CD4-positive, alpha-beta T cell treated with Interleukin-6 at 100 ng/mL for 8 hours (primary cell): ENCODE results near the gene SPSB3.

Experiments
- DNase-seq: peaks from one replicate; pipeline ENCODE4 v3.0.0-alpha.2; 2020; ENCODE audit warnings: mixed read lengths, low spot score

Gene SPSB3

DNA sequence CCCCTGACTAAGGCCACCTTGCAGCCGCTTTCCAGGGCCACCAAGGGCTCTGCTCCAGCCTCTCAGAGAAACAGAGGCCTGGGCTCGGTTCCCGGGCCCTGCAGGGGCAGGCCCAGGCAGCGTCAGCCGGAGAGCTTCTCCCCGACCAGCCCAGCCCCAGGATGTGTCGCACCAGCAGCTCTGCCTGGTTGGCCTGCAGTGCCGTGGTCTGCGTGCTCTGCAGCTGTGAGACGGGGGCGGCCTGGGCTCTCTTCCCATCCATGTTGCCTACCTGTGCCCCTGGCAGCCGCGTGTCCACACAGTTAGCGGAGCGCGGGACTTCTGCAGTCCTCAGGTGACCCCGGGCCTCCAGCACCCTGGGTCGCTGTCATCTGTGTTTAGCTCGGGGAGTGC is 6.3 kb upstream of the SPSB3 start:
- no peak for DNase-seq

DNA sequence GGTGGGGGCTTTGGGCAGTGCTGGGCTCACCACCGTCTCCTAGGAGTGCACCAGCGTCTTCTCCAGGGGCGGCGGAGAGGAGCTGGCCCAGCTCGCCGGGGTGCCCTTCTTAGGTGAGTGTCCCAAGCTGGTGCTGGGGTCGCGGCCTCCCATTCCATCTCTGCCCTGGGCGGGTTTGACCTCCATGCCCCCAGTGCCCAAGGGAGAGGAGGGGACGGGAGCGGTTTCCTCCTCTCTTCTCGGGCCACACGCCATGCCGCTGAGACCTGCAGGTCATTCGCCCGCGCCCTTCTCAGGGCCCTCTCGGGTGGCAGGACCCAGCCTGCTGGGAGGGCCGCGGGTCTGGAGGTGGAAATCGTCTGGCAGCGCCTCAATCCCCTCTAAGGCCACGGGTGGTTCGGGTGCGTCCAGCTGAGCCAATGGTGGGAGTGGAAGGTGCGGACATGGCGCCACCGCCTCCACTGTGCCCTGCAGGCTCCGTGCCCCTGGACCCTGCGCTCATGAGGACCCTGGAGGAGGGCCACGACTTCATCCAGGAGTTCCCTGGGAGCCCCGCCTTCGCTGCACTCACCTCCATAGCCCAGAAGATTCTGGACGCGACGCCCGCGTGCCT is 5.8 kb upstream of the SPSB3 start:
- no peak for DNase-seq

DNA sequence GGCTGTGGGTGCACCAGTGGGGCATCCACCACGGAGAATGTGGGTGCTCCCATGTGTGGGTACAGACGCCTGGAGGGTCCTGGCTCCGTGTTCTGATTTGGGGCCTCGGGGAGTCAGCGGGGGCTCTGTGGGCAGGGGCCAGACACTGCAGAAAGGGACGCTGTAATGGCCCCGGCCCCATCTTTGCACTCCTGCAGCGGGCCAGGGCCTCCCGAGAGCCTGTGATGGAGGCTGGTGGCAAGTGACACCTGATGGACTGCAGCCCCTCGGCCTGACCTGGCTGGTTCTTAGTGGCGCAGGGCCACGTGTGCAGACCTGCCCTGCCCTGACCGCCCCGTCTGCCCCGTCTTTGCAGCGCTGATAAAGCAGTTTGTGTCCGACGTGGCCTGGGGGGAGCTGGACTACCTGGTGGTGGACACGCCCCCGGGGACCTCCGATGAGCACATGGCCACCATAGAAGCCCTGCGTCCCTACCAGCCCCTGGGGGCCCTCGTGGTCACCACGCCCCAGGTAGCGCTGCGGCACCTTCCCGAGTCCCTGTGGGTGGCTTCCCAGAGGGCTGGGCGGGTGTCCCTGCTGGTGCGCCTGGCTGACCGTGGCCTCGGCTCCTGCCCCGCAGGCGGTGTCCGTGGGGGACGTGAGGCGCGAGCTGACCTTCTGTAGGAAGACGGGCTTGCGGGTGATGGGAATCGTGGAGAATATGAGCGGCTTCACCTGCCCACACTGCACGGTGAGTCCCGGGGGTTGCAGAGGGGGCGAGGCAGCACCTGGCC is 5.1 kb upstream of the SPSB3 start:
- DNase-seq = no peak

DNA sequence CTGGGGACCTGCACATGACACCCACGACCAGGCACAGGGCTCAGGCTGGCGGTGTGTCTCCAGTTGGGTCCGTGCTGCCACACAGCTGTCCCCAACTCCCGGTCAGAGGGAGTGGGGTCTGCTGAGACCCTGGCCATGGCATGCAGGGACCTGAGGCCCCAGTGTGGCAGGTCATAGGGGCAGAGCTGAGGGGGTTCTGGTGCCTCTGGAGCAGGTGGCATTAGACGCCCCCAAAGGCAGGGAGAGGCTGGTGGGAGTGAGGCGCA is 4.6 kb upstream of the SPSB3 start:
- no peak for DNase-seq

DNA sequence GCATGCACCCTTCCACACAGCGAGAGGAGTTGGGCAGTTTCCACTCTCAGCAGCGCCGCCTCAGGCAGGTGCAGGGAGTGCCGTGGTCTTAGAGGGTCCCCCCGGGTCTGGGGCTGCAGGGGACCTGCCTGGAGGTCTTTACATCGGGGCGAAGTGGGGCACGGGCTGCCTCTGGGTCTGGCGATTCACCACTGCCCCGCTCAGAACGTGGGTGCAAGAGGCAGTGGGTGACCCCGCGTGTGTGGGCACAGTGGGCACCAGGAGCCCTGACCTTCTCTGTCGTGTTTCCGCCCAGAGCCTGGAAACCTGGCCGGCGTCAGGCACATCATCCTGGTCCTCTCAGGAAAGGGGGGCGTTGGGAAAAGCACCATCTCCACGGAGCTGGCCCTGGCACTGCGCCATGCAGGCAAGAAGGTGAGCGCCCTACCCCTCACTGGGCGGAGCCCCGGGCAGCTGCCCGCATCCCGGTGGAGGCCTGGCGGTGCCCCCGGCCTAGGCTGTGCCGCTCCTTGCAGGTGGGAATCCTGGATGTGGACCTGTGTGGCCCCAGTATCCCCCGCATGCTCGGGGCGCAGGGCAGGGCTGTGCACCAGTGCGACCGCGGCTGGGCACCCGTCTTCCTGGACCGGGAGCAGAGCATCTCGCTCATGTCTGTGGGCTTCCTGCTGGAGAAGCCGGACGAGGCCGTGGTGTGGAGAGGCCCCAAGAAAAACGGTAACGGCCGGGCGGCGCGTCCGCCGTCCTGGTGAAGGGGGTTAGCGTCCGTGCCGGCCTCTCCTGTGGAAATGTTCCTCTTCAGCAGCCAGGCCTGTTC is 4.1 kb upstream of the SPSB3 start:
- DNase-seq = no peak

DNA sequence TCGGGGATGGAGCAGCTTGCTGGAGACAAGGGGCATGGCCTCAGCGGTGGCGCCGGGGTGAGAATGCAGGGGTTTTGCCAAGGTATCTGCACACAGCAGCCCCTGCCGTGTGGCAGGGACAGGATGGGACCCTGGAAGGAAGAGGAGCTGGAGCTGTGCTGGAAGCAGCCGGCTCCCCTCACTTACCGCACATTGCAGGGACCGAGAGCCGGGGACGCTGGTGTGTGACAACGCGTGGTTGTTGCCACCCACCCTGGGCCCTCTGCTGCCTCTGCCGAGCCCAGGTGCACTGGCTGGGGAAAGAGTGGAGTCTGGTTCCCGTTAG is 3.4 kb upstream of the SPSB3 start:
- no peak for DNase-seq

DNA sequence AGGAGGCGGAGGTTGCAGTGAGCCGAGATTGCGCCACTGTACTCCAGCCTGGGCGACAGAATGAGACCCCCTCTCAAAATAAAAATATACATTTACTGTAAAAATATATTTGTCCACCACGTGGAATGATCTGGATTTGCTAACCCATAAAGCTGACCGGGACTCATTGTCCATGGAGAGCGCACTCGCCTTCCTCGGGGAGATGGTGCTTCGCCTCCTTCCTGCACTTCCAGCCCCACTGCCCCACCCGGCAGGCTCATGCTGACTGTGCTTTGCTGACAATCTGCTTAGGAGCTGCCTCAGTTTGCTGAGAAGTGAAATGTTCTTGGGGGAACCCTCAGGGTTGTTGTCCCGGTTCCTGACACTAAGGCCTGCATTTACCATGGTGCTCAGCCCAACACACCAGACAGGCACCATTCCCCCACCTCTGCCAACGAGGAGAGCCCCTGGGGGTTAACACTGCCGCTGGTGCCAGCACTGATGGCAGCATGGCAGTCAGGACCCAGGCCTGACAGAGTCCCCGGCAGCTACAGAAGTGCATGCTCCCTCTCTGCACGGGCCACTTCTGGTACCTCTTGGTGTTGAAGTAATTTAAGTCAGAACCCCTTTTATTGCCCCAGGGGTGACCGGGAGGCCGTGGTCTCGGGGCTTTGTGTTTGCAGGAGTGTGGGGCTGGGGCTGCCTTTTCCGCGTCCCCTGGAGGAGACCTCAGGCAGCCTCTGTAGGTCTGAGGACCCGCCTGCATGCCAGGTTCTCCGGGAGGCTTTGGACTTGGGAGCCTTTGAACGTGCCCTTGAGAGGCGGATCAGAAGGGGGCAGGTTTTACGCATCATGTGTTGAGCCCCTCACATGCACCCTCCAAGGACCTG is 2.8 kb upstream of the SPSB3 start:
- DNase-seq = no peak

DNA sequence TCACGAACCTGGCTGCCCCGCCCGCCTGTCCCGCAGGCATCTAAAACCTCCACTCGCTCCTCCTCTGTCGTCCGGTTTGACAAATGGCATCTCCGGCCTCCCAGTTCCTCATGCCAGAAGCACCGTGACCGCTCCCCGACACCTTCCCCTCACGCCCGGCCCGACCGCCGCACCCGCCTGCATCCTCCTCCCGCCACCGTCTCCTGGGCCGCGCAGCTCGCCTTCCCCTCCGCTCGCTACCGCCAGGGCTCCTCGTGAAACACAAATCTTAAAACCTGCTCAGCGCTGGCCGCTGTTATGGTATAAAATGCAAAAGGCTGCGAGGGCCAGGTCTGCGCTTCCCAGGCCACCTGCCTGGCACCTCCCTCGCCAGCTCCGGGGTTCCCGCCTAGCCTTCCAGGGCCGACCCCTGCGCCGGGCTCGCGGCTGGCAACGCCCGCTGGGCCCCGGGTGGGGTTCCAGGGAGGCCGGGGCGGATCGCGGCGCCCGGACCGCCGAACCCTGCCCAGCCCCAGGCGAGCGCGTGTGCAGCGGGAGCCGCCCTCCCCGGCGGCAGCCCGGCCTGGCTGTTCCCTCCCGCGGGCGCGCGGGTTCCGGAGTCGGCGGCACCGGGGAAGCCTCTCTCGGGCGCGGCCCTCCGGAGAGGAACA is 488 bp downstream of the SPSB3 start:
- no peak for DNase-seq

DNA sequence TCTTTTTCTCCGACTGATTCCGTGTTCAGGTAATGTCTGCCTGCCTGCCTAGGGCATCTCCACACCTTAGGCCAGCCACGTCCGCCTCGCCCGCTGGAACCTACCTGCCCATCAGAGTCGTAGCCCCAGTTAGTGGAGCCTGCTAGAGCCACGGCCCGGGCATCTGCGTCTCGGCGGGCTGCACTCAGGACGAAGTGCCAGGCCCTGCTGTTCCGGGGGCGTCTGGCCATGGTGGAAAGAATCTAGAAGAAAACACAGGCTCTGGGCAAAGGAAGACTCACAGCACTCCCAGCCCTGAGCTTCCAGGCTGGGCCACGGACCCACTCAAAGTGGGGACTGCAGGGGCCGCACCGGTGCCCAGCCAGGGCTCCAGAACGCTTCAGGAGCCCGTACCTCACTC is 1.1 kb downstream of the SPSB3 start:
- DNase-seq = no peak

DNA sequence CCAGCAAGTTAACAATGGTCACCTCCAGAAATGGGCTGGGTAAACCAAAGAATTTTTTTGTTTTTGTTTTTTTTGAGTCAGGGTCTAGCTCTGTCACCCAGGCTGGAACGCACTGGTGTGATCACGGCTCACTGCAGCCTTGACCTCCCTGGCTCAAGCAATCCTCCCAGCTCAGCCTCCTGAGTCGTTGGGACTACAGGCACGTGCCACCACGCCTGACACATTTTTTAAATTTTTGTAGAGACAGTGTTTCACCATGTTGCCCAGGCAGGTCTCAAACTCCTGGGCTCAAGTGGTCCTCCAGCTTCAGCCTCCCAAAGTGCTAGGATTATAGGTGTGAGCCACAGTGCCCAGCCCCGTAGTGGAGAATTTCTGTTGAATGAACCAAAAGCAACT is 1.7 kb downstream of the SPSB3 start:
- no peak for DNase-seq

DNA sequence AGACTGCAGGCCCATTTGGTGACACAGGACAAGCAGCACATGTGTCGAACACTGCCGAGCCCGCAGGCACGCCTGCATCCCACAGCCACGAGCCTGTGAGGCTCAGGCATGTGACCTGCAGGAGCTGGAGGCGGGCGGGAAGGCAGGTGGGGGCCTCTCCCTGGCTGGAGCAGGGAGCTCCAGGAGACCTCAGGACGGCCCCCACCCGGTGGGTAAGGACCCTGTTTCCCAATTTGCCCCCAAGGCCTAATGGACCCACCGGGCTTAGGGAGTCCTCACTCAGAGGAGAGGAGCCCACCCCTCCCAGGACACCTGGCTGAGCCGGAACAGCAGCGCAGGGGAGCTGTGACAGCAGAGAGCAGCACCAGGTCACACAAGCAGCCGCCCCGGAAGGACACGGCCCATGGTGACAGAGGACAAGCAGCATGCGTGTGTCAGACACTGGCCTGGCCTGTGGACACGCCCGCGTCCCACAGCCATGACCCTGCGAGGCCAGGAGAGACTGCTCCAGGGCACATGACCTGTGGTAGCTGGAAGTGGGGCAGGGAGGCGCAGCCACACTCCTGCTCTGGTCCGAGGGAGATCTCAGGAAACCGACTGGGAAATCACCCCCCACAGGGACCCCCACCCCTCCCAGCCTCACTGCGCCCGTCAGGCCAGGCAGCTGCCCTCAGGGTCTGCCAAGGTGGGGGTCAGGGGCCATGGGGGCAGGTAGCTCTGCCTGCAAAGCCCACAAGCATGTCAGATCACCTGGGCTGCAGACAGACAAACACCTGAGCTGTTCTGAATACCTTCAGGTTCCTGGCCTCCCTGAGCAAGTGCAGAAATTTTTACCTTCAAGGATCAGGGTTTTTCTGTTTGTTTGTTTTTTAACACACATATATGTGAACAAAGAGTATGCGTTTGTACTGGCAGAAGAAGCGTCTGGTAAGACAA is 2.4 kb downstream of the SPSB3 start:
- no peak for DNase-seq

DNA sequence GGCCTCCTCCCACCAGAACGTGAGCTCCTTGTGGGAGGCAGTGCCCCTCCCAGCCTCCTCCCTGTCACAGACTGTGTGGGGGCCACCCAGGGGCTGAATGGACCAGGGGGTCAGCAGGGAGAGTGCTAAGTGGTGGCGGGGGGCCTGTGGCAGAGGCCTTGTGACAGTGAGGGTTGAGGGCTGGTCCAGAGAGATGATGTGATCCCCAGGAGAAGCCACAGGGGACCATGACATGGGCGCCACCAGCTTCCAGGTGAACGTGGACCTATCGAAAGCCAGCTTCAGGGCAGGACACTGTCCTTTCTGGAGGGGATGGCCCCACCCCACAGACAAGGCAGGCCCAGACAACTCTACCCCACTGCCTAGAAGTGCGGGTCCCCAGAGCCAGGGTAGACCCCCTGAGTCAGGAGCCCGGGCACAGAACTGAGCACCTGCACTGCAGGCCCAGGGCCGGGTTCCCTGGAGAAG is 3.1 kb downstream of the SPSB3 start:
- no peak for DNase-seq

DNA sequence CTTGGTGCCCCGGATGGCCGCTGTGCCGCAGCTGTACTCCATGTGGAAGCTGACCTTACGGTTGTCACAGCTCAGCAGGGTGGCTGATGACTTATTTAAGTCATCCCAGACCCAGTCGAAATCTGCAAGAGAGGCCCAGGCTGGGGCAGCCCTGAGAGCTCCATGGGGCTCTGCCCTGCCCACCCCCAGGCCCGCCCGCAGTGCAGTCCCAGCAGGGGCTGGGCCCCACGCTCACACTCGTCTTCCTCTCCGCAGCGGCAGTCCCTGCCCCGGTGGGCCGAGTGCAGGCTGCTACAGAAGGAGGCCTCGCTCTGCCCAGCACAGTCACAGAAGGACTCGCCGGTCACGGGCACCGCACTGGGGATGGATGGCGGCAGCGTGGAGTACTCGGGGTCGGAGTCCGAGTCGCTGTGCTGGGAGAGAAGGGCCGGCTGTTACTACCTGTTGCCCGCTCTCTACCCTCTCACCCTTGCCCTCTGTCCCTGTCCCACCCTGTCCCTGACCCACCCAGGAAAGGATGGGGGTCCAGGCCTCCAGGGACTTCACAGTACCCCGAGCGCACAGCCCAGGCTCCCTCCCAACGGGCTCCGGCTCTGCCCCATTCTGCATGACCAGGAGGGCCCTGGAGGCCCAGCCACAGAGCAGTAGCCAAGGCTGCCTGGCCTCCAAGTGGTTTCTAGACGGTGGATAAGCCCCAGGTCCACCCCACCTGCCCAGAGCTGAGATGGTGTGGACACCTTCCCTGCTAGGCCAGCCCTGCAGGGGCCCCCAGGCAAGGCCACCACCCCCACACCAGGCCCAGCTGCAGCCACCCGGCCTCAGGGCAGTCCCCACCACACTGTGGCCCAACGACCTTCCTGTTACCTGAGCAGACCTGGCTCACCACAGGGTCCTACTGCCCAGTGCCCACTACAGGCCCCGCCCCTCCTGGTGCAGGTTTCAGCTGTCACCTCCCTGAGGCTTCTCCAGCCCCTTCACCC is 3.9 kb downstream of the SPSB3 start:
- DNase-seq = no peak

DNA sequence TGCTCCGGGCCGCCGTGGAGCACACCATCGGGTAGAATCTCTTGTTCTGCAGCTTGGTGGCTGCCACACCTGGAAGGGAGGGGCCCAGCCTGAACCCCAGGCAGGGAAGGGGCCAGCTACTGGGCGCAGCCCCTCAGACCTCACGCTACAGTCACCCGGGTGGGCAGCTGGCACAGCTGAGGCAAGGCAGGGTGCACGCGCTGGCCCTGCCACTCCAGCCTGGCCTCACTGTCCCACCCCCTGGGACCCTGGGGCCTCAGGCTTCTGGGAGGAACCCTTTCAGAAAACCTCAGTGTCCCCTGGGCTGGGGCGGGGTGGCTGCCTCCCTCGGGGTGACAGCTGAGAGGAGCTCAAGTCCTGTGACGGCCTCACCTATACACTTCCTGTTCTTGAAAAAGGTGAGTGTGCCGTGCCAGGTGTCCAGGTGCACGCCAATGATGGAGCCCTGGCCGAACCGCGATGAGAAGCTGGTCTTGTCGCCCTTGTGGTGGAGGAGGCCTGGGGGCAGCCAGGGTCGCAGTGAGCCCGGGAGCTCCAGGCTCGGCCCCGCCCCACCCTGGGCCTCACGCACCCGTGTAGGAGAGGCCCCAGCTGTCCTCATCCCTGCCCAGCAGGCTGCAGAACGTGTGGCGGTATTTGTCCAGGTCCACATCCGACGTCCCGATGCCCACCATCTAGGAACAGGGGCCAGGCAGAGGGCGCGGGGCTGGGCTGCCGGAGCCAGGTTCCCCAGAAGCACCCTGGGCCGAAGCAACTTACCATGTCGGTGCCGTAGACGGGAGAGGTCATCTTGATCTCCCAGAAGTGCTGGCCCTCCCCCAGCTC is 4.8 kb downstream of the SPSB3 start:
- DNase-seq = no peak

DNA sequence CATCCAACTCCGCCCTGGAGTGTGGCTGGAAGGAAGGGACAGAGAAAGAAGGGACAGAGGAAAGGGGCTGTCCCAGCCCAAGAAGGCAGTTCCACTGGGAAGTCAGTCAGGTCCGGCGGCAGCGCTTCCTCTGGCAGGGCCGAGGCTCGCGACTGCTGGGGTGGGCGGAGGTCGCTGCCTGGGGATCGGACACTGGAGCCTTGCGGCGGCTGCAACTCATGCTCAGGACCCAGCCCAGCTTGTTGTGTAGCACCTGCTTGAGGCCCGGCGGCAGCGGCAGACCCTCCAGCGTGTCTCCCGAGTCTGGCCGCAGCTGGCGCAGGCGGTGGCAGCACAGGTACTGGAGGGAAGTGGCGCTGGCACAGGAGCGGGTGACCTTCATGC is 5.4 kb downstream of the SPSB3 start:
- DNase-seq = no peak

DNA sequence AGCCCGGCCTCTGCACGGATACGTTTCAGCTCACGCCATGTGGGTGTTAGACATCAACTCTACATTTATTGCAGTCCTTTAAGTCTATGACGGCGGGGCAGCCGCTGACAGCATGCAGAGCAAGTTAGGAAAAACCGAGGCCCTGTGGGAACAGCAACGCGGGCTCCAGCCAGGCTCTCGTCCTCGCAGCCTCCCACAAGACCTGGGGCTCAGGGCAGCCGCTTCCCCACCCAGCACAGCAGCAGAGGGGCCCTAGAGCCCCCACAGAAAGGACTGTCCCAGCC is 5.8 kb downstream of the SPSB3 start:
- no peak for DNase-seq

DNA sequence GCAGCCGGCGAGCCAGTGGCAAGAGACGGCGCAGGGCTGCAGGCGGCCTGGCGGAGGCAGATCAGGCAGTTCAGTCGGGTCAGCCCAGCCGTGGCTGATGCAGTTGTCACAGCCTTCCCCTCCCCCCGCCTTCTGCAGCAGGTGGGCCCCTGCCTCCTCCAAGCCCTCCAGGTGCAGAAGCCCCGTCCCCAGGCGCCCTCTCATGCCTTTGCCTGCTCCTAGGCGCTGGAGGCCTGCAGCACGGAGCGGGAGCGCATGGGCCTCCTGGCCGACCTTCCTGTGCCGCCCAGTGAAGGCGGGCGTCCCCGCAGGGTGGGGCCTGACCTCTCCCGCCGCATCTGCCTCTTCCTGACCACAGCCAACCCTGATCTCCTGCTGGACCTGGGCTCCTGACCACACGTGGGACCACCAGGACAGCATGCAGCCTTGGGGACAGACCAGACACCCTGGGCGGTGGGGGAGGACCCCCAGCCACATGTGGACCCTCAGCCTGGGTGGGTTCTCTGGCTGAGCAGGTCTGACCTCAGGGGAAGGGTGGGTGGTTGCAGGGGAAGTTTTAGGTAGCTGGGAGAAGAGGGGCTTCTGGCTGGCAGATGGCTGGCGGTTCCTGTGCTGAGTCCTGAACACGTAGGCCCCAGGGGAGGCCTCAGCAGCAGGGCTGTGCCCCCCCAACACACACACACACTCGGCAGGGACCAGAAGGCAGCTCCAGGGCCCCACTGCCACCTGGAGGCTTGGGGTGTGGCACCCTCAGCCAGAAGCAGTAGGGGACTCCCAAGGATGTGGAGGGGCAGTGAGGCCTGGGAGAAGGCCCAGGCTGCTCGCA is 6.3 kb downstream of the SPSB3 start:
- no peak for DNase-seq
